ENCODE data around the gene ITLN1. TPM values are rescaled to one million over a fixed set of nuclear protein-coding genes. Genes with fewer than 3 reads are reported as not detected.
"Not testable (repeated sequence)": the region's sequence is repeated elsewhere in the genome, so short reads cannot be mapped to it uniquely, and the experiment has no call there.

ITLN1 gene
- polyA plus RNA-seq, 1 donor (not counting 4 experiments of a cell fraction or from before 2014, with no cell fraction given): not detected

GRCh38 chr1:160877221-160877620 lies 7.8 kb downstream of the ITLN1 start:
- Histone ChIP-seq H3K9me3 (ENCODE audit: control insufficient read depth, low read depth, low read length) (no peaks in the 10 kb centered on the region), H3K36me3 (ENCODE audit: control insufficient read depth in 2 of 2, extremely low read depth in 1 of 2, insufficient read depth in 2 of 2, low read length in 2 of 2) (no peaks in the 10 kb centered on the region), H3K4me1 (ENCODE audit: control insufficient read depth, extremely low read depth, insufficient read depth, low read length) (no peaks in the 10 kb centered on the region), H3K9ac (ENCODE audit: control insufficient read depth, extremely low read depth, insufficient read depth, low read length) (no peak overlapping the region), H3K4me2 (ENCODE audit: control insufficient read depth, extremely low read depth, insufficient read depth, low read depth, low read length) (no peak overlapping the region), H3K79me2 (ENCODE audit: control insufficient read depth, insufficient read depth, low read length) (no peaks in the 10 kb centered on the region), H3K4me3 (ENCODE audit: control insufficient read depth in 2 of 3, extremely low read depth in 1 of 3, insufficient read depth in 2 of 3, low read depth in 1 of 3, low read length in 3 of 3) (no peak overlapping the region), H3K27me3 (ENCODE audit: control insufficient read depth, extremely low read depth, insufficient read depth, low read length) (no peaks in the 10 kb centered on the region), H3K9me1 (ENCODE audit: control insufficient read depth, extremely low read depth, insufficient read depth, low read length) (no peaks in the 10 kb centered on the region), H3K27ac (ENCODE audit: control insufficient read depth, insufficient read depth, low read length) (no peak overlapping the region), H4K20me1 (ENCODE audit: control insufficient read depth, extremely low read depth, insufficient read depth, low read length) (no peaks in the 10 kb centered on the region), H2AFZ (ENCODE audit: control insufficient read depth, low read length) (no peak overlapping the region)
- dilution Hi-C loops (cut with MboI; ENCODE audit: extremely low pct_ligation_motif_present, low sequenced_read_pairs): no loop called here
- TF ChIP-seq EZH2 (IDR thresholded peaks at IDR 0.05; ENCODE audit: low read length) (no peak), CTCF (optimal IDR thresholded peaks at IDR 0.05 in 1 of 3, IDR thresholded peaks at IDR 0.05 in 1 of 3, conservative IDR thresholded peaks at IDR 0.05 in 1 of 3; ENCODE audit: extremely low read depth in 1 of 3, insufficient read depth in 2 of 3, low read length in 3 of 3) (no peak)
- DNase-seq (ENCODE audit: low read depth, low spot score) (no peak), FAIRE-seq (no peak)

- dilution Hi-C loops (cut with MboI; ENCODE audit: extremely low pct_ligation_motif_present, low sequenced_read_pairs): no loop called here
- DNase-seq (ENCODE audit: low read depth, low spot score) (no peak), FAIRE-seq (no peak)
- no peaks in the 10 kb centered on the region for H3K9me3 ChIP-seq (ENCODE audit: control insufficient read depth, low read depth, low read length)
- H3K4me1 ChIP-seq (ENCODE audit: control insufficient read depth, extremely low read depth, insufficient read depth, low read length): no peaks in the 10 kb centered on the region
- no peaks in the 10 kb centered on the region for H3K9me1 ChIP-seq (ENCODE audit: control insufficient read depth, extremely low read depth, insufficient read depth, low read length)
- H3K9ac ChIP-seq (ENCODE audit: control insufficient read depth, extremely low read depth, insufficient read depth, low read length): no peak overlapping the region
- H3K27ac ChIP-seq (ENCODE audit: control insufficient read depth, insufficient read depth, low read length): no peak overlapping the region
- H2AFZ ChIP-seq (ENCODE audit: control insufficient read depth, low read length): no peak overlapping the region
- no peak for TF ChIP-seq CTCF (optimal IDR thresholded peaks at IDR 0.05 in 1 of 3, IDR thresholded peaks at IDR 0.05 in 1 of 3, conservative IDR thresholded peaks at IDR 0.05 in 1 of 3; ENCODE audit: extremely low read depth in 1 of 3, insufficient read depth in 2 of 3, low read length in 3 of 3)
- no peak for TF ChIP-seq EZH2 (IDR thresholded peaks at IDR 0.05; ENCODE audit: low read length)
- H3K4me3 ChIP-seq (ENCODE audit: control insufficient read depth in 2 of 3, extremely low read depth in 1 of 3, insufficient read depth in 2 of 3, low read depth in 1 of 3, low read length in 3 of 3): no peak overlapping the region
- H3K36me3 ChIP-seq (ENCODE audit: control insufficient read depth in 2 of 2, extremely low read depth in 1 of 2, insufficient read depth in 2 of 2, low read length in 2 of 2): no peaks in the 10 kb centered on the region
- no peak overlapping the region for H3K4me2 ChIP-seq (ENCODE audit: control insufficient read depth, extremely low read depth, insufficient read depth, low read depth, low read length)
- no peaks in the 10 kb centered on the region for H3K27me3 ChIP-seq (ENCODE audit: control insufficient read depth, extremely low read depth, insufficient read depth, low read length)
- H4K20me1 ChIP-seq (ENCODE audit: control insufficient read depth, extremely low read depth, insufficient read depth, low read length): no peaks in the 10 kb centered on the region
- no peaks in the 10 kb centered on the region for H3K79me2 ChIP-seq (ENCODE audit: control insufficient read depth, insufficient read depth, low read length)
Measured at GRCh38 chr1:160876311-160876710, 8.7 kb downstream of the ITLN1 start.

GRCh38 chr1:160875591-160875990 lies 9.4 kb downstream of the ITLN1 start:
- H3K27me3 ChIP-seq (ENCODE audit: control insufficient read depth, extremely low read depth, insufficient read depth, low read length); H3K27ac ChIP-seq (ENCODE audit: control insufficient read depth, insufficient read depth, low read length); H3K79me2 ChIP-seq (ENCODE audit: control insufficient read depth, insufficient read depth, low read length); H3K4me1 ChIP-seq (ENCODE audit: control insufficient read depth, extremely low read depth, insufficient read depth, low read length); H3K36me3 ChIP-seq (ENCODE audit: control insufficient read depth in 2 of 2, extremely low read depth in 1 of 2, insufficient read depth in 2 of 2, low read length in 2 of 2); H3K9me1 ChIP-seq (ENCODE audit: control insufficient read depth, extremely low read depth, insufficient read depth, low read length); H3K9ac ChIP-seq (ENCODE audit: control insufficient read depth, extremely low read depth, insufficient read depth, low read length); DNase-seq (ENCODE audit: low read depth, low spot score); H3K4me3 ChIP-seq (ENCODE audit: control insufficient read depth in 2 of 3, extremely low read depth in 1 of 3, insufficient read depth in 2 of 3, low read depth in 1 of 3, low read length in 3 of 3); H3K9me3 ChIP-seq (ENCODE audit: control insufficient read depth, low read depth, low read length); H2AFZ ChIP-seq (ENCODE audit: control insufficient read depth, low read length); dilution Hi-C loops (cut with MboI; ENCODE audit: extremely low pct_ligation_motif_present, low sequenced_read_pairs); H4K20me1 ChIP-seq (ENCODE audit: control insufficient read depth, extremely low read depth, insufficient read depth, low read length); H3K4me2 ChIP-seq (ENCODE audit: control insufficient read depth, extremely low read depth, insufficient read depth, low read depth, low read length); FAIRE-seq: not testable (repeated sequence)

All from keratinocyte (primary cell).